HepG2 (cell line): ENCODE results near the gene DHRS1. TPM values are rescaled to one million over a fixed set of nuclear protein-coding genes. Genes with fewer than 3 reads are reported as not detected.

Experiments used
- AGO2 ChIP-seq: fragments of 200-400 bp; formaldehyde crosslinking; optimal IDR thresholded peaks from 2 replicates; pipeline ENCODE3; 2017; ENCODE audit warnings: mild to moderate bottlenecking, low read depth, low read length, moderate library complexity
- FOSL2 ChIP-seq: sonication (generic); formaldehyde crosslinking; IDR thresholded peaks from 2 replicates; pipeline ENCODE4 v1.4.0; 2020; ENCODE audit warnings: missing genetic modification reagents
- GTF3A ChIP-seq: sonication (generic); formaldehyde crosslinking; conservative IDR thresholded peaks from 2 replicates; pipeline ENCODE4 v1.4.0; 2020; ENCODE audit warnings: mild to moderate bottlenecking, missing genetic modification reagents
- HDAC2 ChIP-seq: sonication (generic); formaldehyde crosslinking; IDR thresholded peaks from 2 replicates; pipeline ENCODE4 v1.4.0; 2020; ENCODE audit warnings: missing genetic modification reagents
- KLF13 ChIP-seq: sonication (generic); formaldehyde crosslinking; IDR thresholded peaks from 2 replicates; pipeline ENCODE4 v1.4.0; 2020; ENCODE audit warnings: mild to moderate bottlenecking, missing genetic modification reagents
- KMT2A ChIP-seq: sonication (generic); formaldehyde crosslinking; IDR thresholded peaks from 2 replicates; pipeline ENCODE4 v1.4.0; 2020; ENCODE audit warnings: missing genetic modification reagents
- PITX1 ChIP-seq: sonication (generic); formaldehyde crosslinking; IDR thresholded peaks from 2 replicates; pipeline ENCODE4 v1.5.1; 2020; ENCODE audit warnings: mild to moderate bottlenecking, missing genetic modification reagents
- RCOR2 ChIP-seq: IDR thresholded peaks from 2 replicates; pipeline ENCODE4 v1.6.1; 2016; ENCODE audit warnings: missing biosample characterization, missing genetic modification reagents
- RFX1 ChIP-seq: fragments of 450-650 bp; IDR thresholded peaks from 2 replicates; pipeline ENCODE4 v1.6.1; 2017
- SUZ12 ChIP-seq: fragments of 150-350 bp; IDR thresholded peaks from 2 replicates; pipeline ENCODE4 v1.6.1; 2014; ENCODE audit warnings: low read depth, low read length
- ZBTB20 ChIP-seq: sonication (generic); formaldehyde crosslinking; IDR thresholded peaks from 2 replicates; pipeline ENCODE4 v1.8.1; 2023; ENCODE audit warnings: missing genetic modification reagents, low read depth, mild to moderate bottlenecking, borderline replicate concordance
- ZNF260 ChIP-seq: sonication (generic); formaldehyde crosslinking; IDR thresholded peaks from 2 replicates; pipeline ENCODE4 v1.4.0; 2020; ENCODE audit warnings: missing genetic modification reagents, low read depth, mild to moderate bottlenecking, borderline replicate concordance
- ZNF263 ChIP-seq: sonication (generic); formaldehyde crosslinking; IDR thresholded peaks from 2 replicates; pipeline ENCODE4 v1.4.0; 2020; ENCODE audit warnings: missing genetic modification reagents
- ZNF530 ChIP-seq: sonication (generic); formaldehyde crosslinking; IDR thresholded peaks from 2 replicates; pipeline ENCODE4 v1.5.0; 2020; ENCODE audit warnings: low read depth, mild to moderate bottlenecking, missing genetic modification reagents
- ZNF614 ChIP-seq: IDR thresholded peaks from 2 replicates; pipeline ENCODE4 v1.6.1; 2018; ENCODE audit warnings: missing biosample characterization, missing genetic modification reagents, inconsistent platforms, borderline replicate concordance
- ZNF670 ChIP-seq: sonication (generic); formaldehyde crosslinking; IDR thresholded peaks from 2 replicates; pipeline ENCODE4 v1.8.0; 2022; ENCODE audit warnings: mild to moderate bottlenecking, missing genetic modification reagents, borderline replicate concordance
- polyA plus RNA-seq, 8 experiments: library from polyadenylated mRNA; depleted of rRNA in 3 of 8; stranded (reverse) in 7 of 8; unstranded in 1 of 8; fragments of >200 nt; fragmentation: Illumina TruSeq in 4 of 8; extraction: Trizol in 4 of 8; gene quantifications; 2 replicates each; pipeline versions ENCODE4 v1.2.1 to v1.2.3, GENCODE V29; 2011 to 2016; ENCODE audit warnings: low read depth in 4 of 8, missing spikeins in 1 of 8, mixed read lengths in 1 of 8; ENCODE audit not compliant: insufficient read depth in 1 of 8
- total RNA-seq, 5 experiments: library from RNA; depleted of rRNA; stranded (reverse); fragments of >200 nt; fragmentation: Illumina TruSeq; extraction: Trizol; gene quantifications; 2 replicates each; pipeline ENCODE4 v1.2.3, GENCODE V29; 2016; ENCODE audit warnings: low read depth in 1 of 5
- TF ChIP-seq, protein P1 (sequence below): sonication (generic); formaldehyde crosslinking; IDR thresholded peaks from 2 replicates; pipeline ENCODE4 v1.5.0; 2020; ENCODE audit warnings: mild to moderate bottlenecking, missing genetic modification reagents, borderline replicate concordance
- TF ChIP-seq, protein P2 (sequence below): sonication (generic); formaldehyde crosslinking; IDR thresholded peaks from 2 replicates; pipeline ENCODE4 v1.8.0; 2022; ENCODE audit warnings: missing genetic modification reagents, mild to moderate bottlenecking, borderline replicate concordance
- TF ChIP-seq, protein P3 (sequence below): IDR thresholded peaks from 2 replicates; pipeline ENCODE4 v1.6.1; 2016; ENCODE audit warnings: control low read depth
- TF ChIP-seq, protein P4 (sequence below): sonication (generic); formaldehyde crosslinking; IDR thresholded peaks from 2 replicates; pipeline ENCODE4 v1.5.1; 2020; ENCODE audit warnings: mild to moderate bottlenecking, moderate library complexity, missing genetic modification reagents
- TF ChIP-seq, protein P5 (sequence below): sonication (generic); formaldehyde crosslinking; IDR thresholded peaks from 2 replicates; pipeline ENCODE4 v1.4.0; 2020; ENCODE audit warnings: missing genetic modification reagents
- TF ChIP-seq, protein P6 (sequence below): sonication (generic); formaldehyde crosslinking; IDR thresholded peaks from 2 replicates; pipeline ENCODE4 v1.9.0; 2021; ENCODE audit warnings: missing genetic modification reagents, mild to moderate bottlenecking, borderline replicate concordance

The DHRS1 gene
- total and polyA plus RNA-seq, 2 of the 13 experiments (the other 11 are each of a cell fraction or from before 2014, with no cell fraction given), result 49.8 to 60.8 TPM

DNA sequence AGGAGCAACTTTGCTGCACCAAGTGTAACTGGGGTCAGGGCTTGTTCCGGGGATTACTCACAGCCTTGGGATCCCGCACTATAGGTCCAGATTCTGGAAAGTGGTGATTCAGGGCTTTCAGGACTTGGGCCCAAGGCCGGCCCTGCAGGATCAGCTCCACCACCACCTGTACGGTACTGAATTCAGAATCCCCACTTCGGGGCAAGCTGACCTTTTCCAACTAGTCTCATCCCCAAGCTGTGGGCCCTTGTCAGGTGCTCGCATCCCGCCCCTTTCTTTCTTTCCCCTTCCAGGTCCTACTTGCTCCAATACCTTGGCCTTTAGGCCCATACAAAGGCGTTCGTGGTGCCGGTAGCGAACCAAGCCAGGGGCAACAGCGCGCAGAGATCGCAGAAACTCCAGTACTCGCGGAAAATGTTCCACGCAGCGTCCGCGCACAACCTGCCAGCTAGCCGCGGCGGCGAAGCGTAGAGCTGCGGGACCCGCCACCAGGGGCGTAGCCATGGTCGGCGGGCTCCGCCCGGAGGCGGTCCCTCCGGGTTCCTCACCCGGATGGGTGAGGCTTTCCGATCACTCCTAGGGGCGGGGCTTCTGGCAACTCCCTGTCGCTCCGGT, 57.6 kb downstream of the DHRS1 start (continued):
- TF ChIP-seq, protein P1, sequence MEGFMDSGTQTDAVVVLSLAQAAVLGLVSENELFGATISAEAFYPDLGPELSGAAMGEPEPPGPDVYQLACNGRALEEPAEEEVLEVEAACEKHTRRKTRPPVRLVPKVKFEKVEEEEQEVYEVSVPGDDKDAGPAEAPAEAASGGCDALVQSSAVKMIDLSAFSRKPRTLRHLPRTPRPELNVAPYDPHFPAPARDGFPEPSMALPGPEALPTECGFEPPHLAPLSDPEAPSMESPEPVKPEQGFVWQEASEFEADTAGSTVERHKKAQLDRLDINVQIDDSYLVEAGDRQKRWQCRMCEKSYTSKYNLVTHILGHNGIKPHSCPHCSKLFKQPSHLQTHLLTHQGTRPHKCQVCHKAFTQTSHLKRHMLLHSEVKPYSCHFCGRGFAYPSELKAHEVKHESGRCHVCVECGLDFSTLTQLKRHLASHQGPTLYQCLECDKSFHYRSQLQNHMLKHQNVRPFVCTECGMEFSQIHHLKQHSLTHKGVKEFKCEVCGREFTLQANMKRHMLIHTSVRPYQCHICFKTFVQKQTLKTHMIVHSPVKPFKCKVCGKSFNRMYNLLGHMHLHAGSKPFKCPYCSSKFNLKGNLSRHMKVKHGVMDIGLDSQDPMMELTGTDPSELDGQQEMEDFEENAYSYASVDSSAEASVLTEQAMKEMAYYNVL (CRISPR knock-in tag), result no peak
- TF ChIP-seq RFX1 (no peak), SUZ12 (no peak), HDAC2 (CRISPR knock-in tag) (no peak), PITX1 (no peak), GTF3A (CRISPR knock-in tag) (no peak), ZNF260 (CRISPR knock-in tag) (no peak), ZNF530 (no peak; the same call in 1 of the 2 replicates), ZNF670 (no peak), ZBTB20 (CRISPR knock-in tag) (no peak), KLF13 (CRISPR knock-in tag) (peak; percentile 80; the same call in 1 of the 2 replicates), RCOR2 (CRISPR knock-in tag) (peak; percentile 17; the same call in 1 of the 2 replicates), AGO2 (no peak), KMT2A (CRISPR knock-in tag) (no peak; the same call in 1 of the 2 replicates), ZNF614 (CRISPR knock-in tag) (no peak), ZNF263 (CRISPR knock-in tag) (no peak), FOSL2 (CRISPR knock-in tag) (no peak)
- TF ChIP-seq, protein P2, sequence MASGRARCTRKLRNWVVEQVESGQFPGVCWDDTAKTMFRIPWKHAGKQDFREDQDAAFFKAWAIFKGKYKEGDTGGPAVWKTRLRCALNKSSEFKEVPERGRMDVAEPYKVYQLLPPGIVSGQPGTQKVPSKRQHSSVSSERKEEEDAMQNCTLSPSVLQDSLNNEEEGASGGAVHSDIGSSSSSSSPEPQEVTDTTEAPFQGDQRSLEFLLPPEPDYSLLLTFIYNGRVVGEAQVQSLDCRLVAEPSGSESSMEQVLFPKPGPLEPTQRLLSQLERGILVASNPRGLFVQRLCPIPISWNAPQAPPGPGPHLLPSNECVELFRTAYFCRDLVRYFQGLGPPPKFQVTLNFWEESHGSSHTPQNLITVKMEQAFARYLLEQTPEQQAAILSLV (CRISPR knock-in tag), result no peak; the same call in 1 of the 2 replicates
- TF ChIP-seq, protein P3, sequence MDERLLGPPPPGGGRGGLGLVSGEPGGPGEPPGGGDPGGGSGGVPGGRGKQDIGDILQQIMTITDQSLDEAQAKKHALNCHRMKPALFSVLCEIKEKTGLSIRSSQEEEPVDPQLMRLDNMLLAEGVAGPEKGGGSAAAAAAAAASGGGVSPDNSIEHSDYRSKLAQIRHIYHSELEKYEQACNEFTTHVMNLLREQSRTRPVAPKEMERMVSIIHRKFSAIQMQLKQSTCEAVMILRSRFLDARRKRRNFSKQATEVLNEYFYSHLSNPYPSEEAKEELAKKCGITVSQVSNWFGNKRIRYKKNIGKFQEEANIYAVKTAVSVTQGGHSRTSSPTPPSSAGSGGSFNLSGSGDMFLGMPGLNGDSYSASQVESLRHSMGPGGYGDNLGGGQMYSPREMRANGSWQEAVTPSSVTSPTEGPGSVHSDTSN (CRISPR knock-in tag), result no peak
- TF ChIP-seq, protein P4, sequence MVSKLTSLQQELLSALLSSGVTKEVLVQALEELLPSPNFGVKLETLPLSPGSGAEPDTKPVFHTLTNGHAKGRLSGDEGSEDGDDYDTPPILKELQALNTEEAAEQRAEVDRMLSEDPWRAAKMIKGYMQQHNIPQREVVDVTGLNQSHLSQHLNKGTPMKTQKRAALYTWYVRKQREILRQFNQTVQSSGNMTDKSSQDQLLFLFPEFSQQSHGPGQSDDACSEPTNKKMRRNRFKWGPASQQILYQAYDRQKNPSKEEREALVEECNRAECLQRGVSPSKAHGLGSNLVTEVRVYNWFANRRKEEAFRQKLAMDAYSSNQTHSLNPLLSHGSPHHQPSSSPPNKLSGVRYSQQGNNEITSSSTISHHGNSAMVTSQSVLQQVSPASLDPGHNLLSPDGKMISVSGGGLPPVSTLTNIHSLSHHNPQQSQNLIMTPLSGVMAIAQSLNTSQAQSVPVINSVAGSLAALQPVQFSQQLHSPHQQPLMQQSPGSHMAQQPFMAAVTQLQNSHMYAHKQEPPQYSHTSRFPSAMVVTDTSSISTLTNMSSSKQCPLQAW (CRISPR knock-in tag), result peak; percentile 80; the same call in 1 of the 2 replicates
- TF ChIP-seq, protein P5, sequence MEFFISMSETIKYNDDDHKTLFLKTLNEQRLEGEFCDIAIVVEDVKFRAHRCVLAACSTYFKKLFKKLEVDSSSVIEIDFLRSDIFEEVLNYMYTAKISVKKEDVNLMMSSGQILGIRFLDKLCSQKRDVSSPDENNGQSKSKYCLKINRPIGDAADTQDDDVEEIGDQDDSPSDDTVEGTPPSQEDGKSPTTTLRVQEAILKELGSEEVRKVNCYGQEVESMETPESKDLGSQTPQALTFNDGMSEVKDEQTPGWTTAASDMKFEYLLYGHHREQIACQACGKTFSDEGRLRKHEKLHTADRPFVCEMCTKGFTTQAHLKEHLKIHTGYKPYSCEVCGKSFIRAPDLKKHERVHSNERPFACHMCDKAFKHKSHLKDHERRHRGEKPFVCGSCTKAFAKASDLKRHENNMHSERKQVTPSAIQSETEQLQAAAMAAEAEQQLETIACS (CRISPR knock-in tag), result no peak
- TF ChIP-seq, protein P6, sequence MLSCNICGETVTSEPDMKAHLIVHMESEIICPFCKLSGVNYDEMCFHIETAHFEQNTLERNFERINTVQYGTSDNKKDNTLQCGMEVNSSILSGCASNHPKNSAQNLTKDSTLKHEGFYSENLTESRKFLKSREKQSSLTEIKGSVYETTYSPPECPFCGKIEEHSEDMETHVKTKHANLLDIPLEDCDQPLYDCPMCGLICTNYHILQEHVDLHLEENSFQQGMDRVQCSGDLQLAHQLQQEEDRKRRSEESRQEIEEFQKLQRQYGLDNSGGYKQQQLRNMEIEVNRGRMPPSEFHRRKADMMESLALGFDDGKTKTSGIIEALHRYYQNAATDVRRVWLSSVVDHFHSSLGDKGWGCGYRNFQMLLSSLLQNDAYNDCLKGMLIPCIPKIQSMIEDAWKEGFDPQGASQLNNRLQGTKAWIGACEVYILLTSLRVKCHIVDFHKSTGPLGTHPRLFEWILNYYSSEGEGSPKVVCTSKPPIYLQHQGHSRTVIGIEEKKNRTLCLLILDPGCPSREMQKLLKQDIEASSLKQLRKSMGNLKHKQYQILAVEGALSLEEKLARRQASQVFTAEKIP (CRISPR knock-in tag), result no peak
